H1 (cell line): Measurements from ENCODE around the gene CPM. TPM values are rescaled to one million over a fixed set of nuclear protein-coding genes. Genes with fewer than 3 reads are reported as not detected.

Source experiments
- CTCF ChIA-PET: fragments of 300-600 bp; sonication (Branson Sonifier 250); formaldehyde crosslinking; loops from one replicate; lab custom pipeline; 2021; ENCODE audit not compliant: partially characterized antibody; lab: Charles Lee
- POLR2A ChIA-PET: fragments of 300-600 bp; sonication (Branson Sonifier 250); formaldehyde crosslinking; loops from one replicate; lab custom pipeline; 2021; ENCODE audit warnings: inconsistent platforms; ENCODE audit not compliant: partially characterized antibody; lab: Charles Lee
- DNase-seq, 2 experiments: peaks; one replicate each; pipeline versions ENCODE4 v3.0.0 to v3.0.0-alpha.2; 2010 to 2022; ENCODE audit warnings: low spot score in 2 of 2, low read depth in 1 of 2, mixed read lengths in 1 of 2
- FAIRE-seq: peaks from 2 replicates; lab custom pipeline; 2011; peaks lifted over from hg19 to GRCh38; lab: Jason Lieb, UNC
- H2AFZ ChIP-seq: 2 replicates; pipeline ENCODE4 v1.8.1; 2012; ENCODE audit warnings: low read length, inconsistent platforms
- H2AK5ac ChIP-seq: 2 replicates; pipeline ENCODE4 v1.6.1; 2013; ENCODE audit warnings: low read depth, low read length
- H2BK120ac ChIP-seq: replicated peaks from 2 replicates; pipeline ENCODE3; 2013; ENCODE audit warnings: low read depth, low read length, inconsistent platforms
- H2BK12ac ChIP-seq: 2 replicates; pipeline ENCODE4 v1.6.1; 2013; ENCODE audit warnings: low read depth, low read length
- H2BK15ac ChIP-seq: 2 replicates; pipeline ENCODE4 v1.6.1; 2013; ENCODE audit warnings: low read length
- H2BK20ac ChIP-seq: 2 replicates; pipeline ENCODE4 v1.6.1; 2013; ENCODE audit warnings: low read length
- H2BK5ac ChIP-seq: 2 replicates; pipeline ENCODE4 v1.6.1; 2013; ENCODE audit warnings: low read depth, low read length
- H3K14ac ChIP-seq: 2 replicates; pipeline ENCODE4 v1.6.1; 2013; ENCODE audit warnings: inconsistent platforms; ENCODE audit not compliant: insufficient read length
- H3K18ac ChIP-seq: 2 replicates; pipeline ENCODE4 v1.6.1; 2013; ENCODE audit warnings: low read length; ENCODE audit errors: extremely low read depth
- H3K23ac ChIP-seq: 2 replicates; pipeline ENCODE4 v1.6.1; 2013; ENCODE audit warnings: inconsistent platforms; ENCODE audit not compliant: insufficient read length
- H3K23me2 ChIP-seq: 2 replicates; pipeline ENCODE4 v1.6.1; 2013; ENCODE audit warnings: low read depth, low read length
- H3K27ac ChIP-seq: 2 replicates; pipeline ENCODE4 v1.6.1; 2011; ENCODE audit warnings: low read depth, low read length, inconsistent platforms
- H3K27me3 ChIP-seq, 4 experiments: replicated peaks in 1 of 4; 1 replicate in 1 of 4; 2 replicates in 3 of 4; pipeline versions ENCODE4 v1.6.1 to v1.8.1; 2011 to 2013; ENCODE audit warnings: low read length in 3 of 4, mild to moderate bottlenecking in 3 of 4, inconsistent platforms in 2 of 4, mixed read lengths in 2 of 4, moderate library complexity in 1 of 4; ENCODE audit not compliant: control insufficient read depth in 3 of 4, insufficient read depth in 3 of 4; ENCODE audit errors: extremely low read depth in 1 of 4
- H3K36me3 ChIP-seq, 4 experiments: 2 replicates each; pipeline versions ENCODE4 v1.6.1 to v1.8.1; 2011 to 2013; ENCODE audit warnings: mild to moderate bottlenecking in 4 of 4, low read length in 3 of 4, moderate library complexity in 2 of 4, control low read depth in 1 of 4, inconsistent platforms in 1 of 4; ENCODE audit not compliant: insufficient read depth in 4 of 4, control insufficient read depth in 2 of 4
- H3K4ac ChIP-seq: replicated peaks from 2 replicates; pipeline ENCODE3; 2013; ENCODE audit warnings: low read length, low read depth, mixed read lengths, inconsistent platforms; ENCODE audit not compliant: insufficient read length
- H3K4me1 ChIP-seq, 4 experiments: replicated peaks in 1 of 4; 1 replicate in 1 of 4; 2 replicates in 3 of 4; pipeline versions ENCODE4 v1.6.1 to v1.8.1; 2011 to 2013; ENCODE audit warnings: low read length in 3 of 4, inconsistent platforms in 2 of 4, mixed read lengths in 1 of 4; ENCODE audit not compliant: insufficient read depth in 4 of 4, control insufficient read depth in 3 of 4
- H3K4me2 ChIP-seq, 2 experiments: 2 replicates each; pipeline versions ENCODE4 v1.6.1 to v1.8.1; 2011 to 2013; ENCODE audit warnings: low read depth in 2 of 2, low read length in 2 of 2, control low read depth in 1 of 2, inconsistent platforms in 1 of 2, mild to moderate bottlenecking in 1 of 2; ENCODE audit not compliant: insufficient read depth in 1 of 2
- H3K4me3 ChIP-seq, 4 experiments: fragments of 200-600, 300-600 bp in 1 of 4; sonication (generic), shearing (Covaris generic), sonication (Bioruptor Twin) in 1 of 4; 2 replicates each; pipeline versions ENCODE4 v1.5.1 to v1.8.1; 2011 to 2016; ENCODE audit warnings: low read length in 4 of 4, low read depth in 3 of 4, control low read depth in 2 of 4, inconsistent platforms in 2 of 4, mild to moderate bottlenecking in 2 of 4, mixed read lengths in 1 of 4, moderate library complexity in 1 of 4; ENCODE audit not compliant: insufficient read depth in 2 of 4; ENCODE audit errors: extremely low read depth in 1 of 4
- H3K56ac ChIP-seq: replicated peaks from 2 replicates; pipeline ENCODE3; 2013; ENCODE audit warnings: low read depth, mild to moderate bottlenecking, mixed read lengths, low read length, inconsistent platforms; ENCODE audit not compliant: insufficient read length
- H3K79me1 ChIP-seq: 2 replicates; pipeline ENCODE4 v1.6.1; 2013; ENCODE audit warnings: low read depth, low read length, control low read depth
- H3K79me2 ChIP-seq, 2 experiments: 2 replicates each; pipeline versions ENCODE4 v1.6.1 to v1.8.1; 2012 to 2013; ENCODE audit warnings: low read length in 2 of 2, mild to moderate bottlenecking in 2 of 2, inconsistent platforms in 1 of 2; ENCODE audit not compliant: insufficient read depth in 2 of 2, control insufficient read depth in 1 of 2
- H3K9ac ChIP-seq, 4 experiments: replicated peaks in 1 of 4; 1 replicate in 1 of 4; 2 replicates in 3 of 4; pipeline versions ENCODE4 v1.6.1 to v1.8.1; 2011 to 2013; ENCODE audit warnings: low read depth in 3 of 4, low read length in 3 of 4, control low read depth in 2 of 4, mild to moderate bottlenecking in 2 of 4, moderate library complexity in 2 of 4, inconsistent platforms in 1 of 4; ENCODE audit errors: extremely low read depth in 1 of 4
- H3K9me3 ChIP-seq, 2 experiments: 2 replicates each; pipeline versions ENCODE4 v1.6.1 to v1.8.1; 2012 to 2013; ENCODE audit warnings: mild to moderate bottlenecking in 2 of 2, moderate library complexity in 2 of 2, control low read depth in 1 of 2, inconsistent platforms in 1 of 2, low read depth in 1 of 2, low read length in 1 of 2, mixed read lengths in 1 of 2; ENCODE audit not compliant: insufficient read depth in 2 of 2
- H4K20me1 ChIP-seq, 2 experiments: replicated peaks in 1 of 2; 2 replicates each; pipeline versions ENCODE3 to v1.8.1; 2011 to 2013; ENCODE audit warnings: inconsistent platforms in 2 of 2, low read length in 2 of 2, mild to moderate bottlenecking in 1 of 2; ENCODE audit not compliant: insufficient read depth in 2 of 2, control insufficient read depth in 1 of 2
- H4K5ac ChIP-seq: 2 replicates; pipeline ENCODE4 v1.6.1; 2013; ENCODE audit warnings: low read length, low read depth, mixed read lengths, inconsistent platforms; ENCODE audit not compliant: insufficient read length
- H4K8ac ChIP-seq: 2 replicates; pipeline ENCODE4 v1.8.0; 2013; ENCODE audit warnings: mild to moderate bottlenecking, moderate library complexity, low read length, inconsistent platforms; ENCODE audit not compliant: insufficient read depth; ENCODE audit errors: extremely low read depth
- H4K91ac ChIP-seq: replicated peaks from 2 replicates; pipeline ENCODE3; 2013; ENCODE audit warnings: low read length, mixed read lengths, inconsistent platforms; ENCODE audit not compliant: insufficient read length
- BACH1 ChIP-seq: IDR thresholded peaks from 2 replicates; pipeline ENCODE4 v1.6.1; 2012; ENCODE audit warnings: low read length, improper control_type of control experiment
- CBX8 ChIP-seq: fragments of 300-800, 300-1000 bp; sonication (generic); IDR thresholded peaks from 2 replicates; pipeline ENCODE4 v1.7.1; 2016; ENCODE audit warnings: low read depth, low read length, borderline replicate concordance
- CEBPB ChIP-seq: IDR thresholded peaks from 2 replicates; pipeline ENCODE4 v1.6.1; 2012; ENCODE audit warnings: low read depth, low read length
- CHD1 ChIP-seq: IDR thresholded peaks from 2 replicates; pipeline ENCODE4 v1.6.1; 2012; ENCODE audit warnings: low read depth, low read length, improper control_type of control experiment
- EP300 ChIP-seq, 2 experiments: IDR thresholded peaks; 1 replicate in 1 of 2; 2 replicates in 1 of 2; pipeline ENCODE4 v1.6.1; 2011 to 2012; ENCODE audit warnings: low read depth in 2 of 2, low read length in 2 of 2, mild to moderate bottlenecking in 2 of 2, borderline replicate concordance in 1 of 2, inconsistent platforms in 1 of 2, moderate library complexity in 1 of 2
- EZH2 ChIP-seq: fragments of 200-600 bp; sonication (generic); IDR thresholded peaks from 2 replicates; pipeline ENCODE4 v1.7.1; 2012; ENCODE audit warnings: low read depth, mild to moderate bottlenecking, moderate library complexity, low read length, inconsistent platforms; ENCODE audit not compliant: severe bottlenecking
- GTF2F1 ChIP-seq: IDR thresholded peaks from 2 replicates; pipeline ENCODE4 v1.6.1; 2012; ENCODE audit warnings: low read depth, low read length, improper control_type of control experiment, borderline replicate concordance
- HDAC2 ChIP-seq, 2 experiments: fragments of 300-600 bp in 1 of 2; sonication (generic) in 1 of 2; IDR thresholded peaks; 2 replicates each; pipeline ENCODE4 v1.6.1; 2011 to 2012; ENCODE audit warnings: low read depth in 2 of 2, low read length in 2 of 2, mild to moderate bottlenecking in 2 of 2, moderate library complexity in 2 of 2, borderline replicate concordance in 1 of 2, inconsistent platforms in 1 of 2
- KDM5A ChIP-seq: fragments of 200-600 bp; IDR thresholded peaks from 2 replicates; pipeline ENCODE4 v1.7.1; 2012; ENCODE audit warnings: mild to moderate bottlenecking, low read length, inconsistent platforms, mixed read lengths
- POLR2AphosphoS5 ChIP-seq: IDR thresholded peaks from 2 replicates; pipeline ENCODE4 v1.6.1; 2011; ENCODE audit warnings: low read depth, low read length
- RAD21 ChIP-seq, 2 experiments: IDR thresholded peaks in 1 of 2; conservative IDR thresholded peaks in 1 of 2; 2 replicates each; pipeline ENCODE4 v1.6.1; 2011; ENCODE audit warnings: low read depth in 2 of 2, low read length in 2 of 2, improper control_type of control experiment in 1 of 2, inconsistent platforms in 1 of 2, mild to moderate bottlenecking in 1 of 2, moderate library complexity in 1 of 2
- RBBP5 ChIP-seq: IDR thresholded peaks from 2 replicates; pipeline ENCODE4 v1.7.1; 2012; ENCODE audit warnings: low read depth, mild to moderate bottlenecking, inconsistent platforms, low read length, moderate library complexity, borderline replicate concordance
- SIRT6 ChIP-seq: IDR thresholded peaks from one replicate; pipeline ENCODE4 v1.7.1; 2012; ENCODE audit warnings: low read length, inconsistent platforms
- TCF12 ChIP-seq: IDR thresholded peaks from 2 replicates; pipeline ENCODE4 v1.6.1; 2011; ENCODE audit warnings: low read depth, mild to moderate bottlenecking, low read length
- ZNF274 ChIP-seq: IDR thresholded peaks from 2 replicates; pipeline ENCODE4 v1.7.0; 2012; ENCODE audit warnings: low read length, borderline replicate concordance; ENCODE audit errors: extremely low read depth
- WGBS, 2 experiments: shearing (Covaris generic) in 1 of 2; methylation state at CpG; one replicate each; pipeline versions ENCODE4 v1.1.6 to v1.1.7; 2013 to 2015; ENCODE audit warnings: low lambda C conversion rate in 2 of 2, mixed read lengths in 2 of 2, inconsistent platforms in 1 of 2, low coverage in 1 of 2, missing lambda C conversion rate in 1 of 2; ENCODE audit not compliant: insufficient replicate concordance in 2 of 2, insufficient coverage in 1 of 2, insufficient read length in 1 of 2; ENCODE audit errors: extremely low coverage in 1 of 2, missing lambda C conversion rate in 1 of 2; 5-methylcytosine and 5-hydroxymethylcytosine counted together
- polyA plus RNA-seq, 7 experiments: library from polyadenylated mRNA; depleted of rRNA in 3 of 7; stranded (reverse) in 5 of 7; unstranded in 2 of 7; fragments of >200 nt in 5 of 7; fragments of 200-250 nt in 2 of 7; gene quantifications; 1 replicate in 5 of 7; 2 replicates in 1 of 7; 4 replicates in 1 of 7; pipeline versions ENCODE4 v1.2.1 to v1.2.3, GENCODE V29; 2011 to 2013; ENCODE audit warnings: missing spikeins in 2 of 7, mixed read lengths in 2 of 7
- total RNA-seq: library from RNA; stranded (reverse); fragmentation: NEBNext Ultra II Directional; extraction: Animal tissue kit (Norgen Biotek cat#: 25700); gene quantifications from 2 replicates; pipeline ENCODE4 v1.2.1, GENCODE V29; 2021

The CPM gene
- total and polyA plus RNA-seq, 2 of the 8 experiments (the other 6 are each of a cell fraction or from before 2014, with no cell fraction given): 0.33 to 3.1 TPM

DNA sequence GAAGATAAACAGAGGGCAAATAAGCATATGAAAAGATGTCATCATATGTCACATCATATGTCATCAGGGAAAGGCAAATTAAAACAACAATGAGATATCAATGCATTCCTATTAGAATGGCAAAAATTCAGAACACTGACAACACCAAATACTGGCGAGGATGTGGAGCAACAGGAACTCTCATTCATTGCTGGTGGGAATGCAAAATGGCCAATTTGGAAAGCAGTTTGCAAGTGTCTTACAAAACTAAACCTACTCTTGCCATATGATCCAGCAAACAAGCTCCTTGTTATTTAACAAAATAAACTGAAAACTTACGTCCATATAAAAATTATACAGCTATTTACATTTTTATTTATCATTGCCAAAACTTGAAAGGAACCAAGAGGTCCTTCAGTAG, 32.7 kb downstream of the CPM start:
- 62% methylated on average over 2 of the region's 2 CpGs; no CpG with 5 or more reads in 1 of the 2 experiments for WGBS, 2 experiments
- Histone ChIP-seq H3K79me1 (no peaks in the 10 kb centered on the region), H4K5ac (no peak overlapping the region), H3K18ac (no peak overlapping the region), H3K4me1 (no peaks in the 10 kb centered on the region), H4K8ac (no peak overlapping the region), H3K9ac (no peak overlapping the region), H2BK5ac (no peak overlapping the region), H3K4ac (no peak overlapping the region), H3K9me3 (no peaks in the 10 kb centered on the region), H3K23me2 (no peaks in the 10 kb centered on the region), H2BK20ac (no peak overlapping the region), H3K4me3 (no peak overlapping the region), H3K23ac (no peak overlapping the region), H3K36me3 (no peaks in the 10 kb centered on the region), H2AK5ac (no peak overlapping the region), H3K79me2 (no peaks in the 10 kb centered on the region), H3K4me2 (no peak overlapping the region), H2BK15ac (no peak overlapping the region), H3K27ac (no peak overlapping the region), H4K91ac (no peak overlapping the region), H2BK120ac (no peak overlapping the region), H4K20me1 (no peaks in the 10 kb centered on the region), H2AFZ (no peak overlapping the region), H2BK12ac (no peak overlapping the region), H3K14ac (no peak overlapping the region), H3K56ac (no peak overlapping the region), H3K27me3 (no peaks in the 10 kb centered on the region; a peak in 1 of 7 replicates)
- FAIRE-seq (no peak), DNase-seq (no peak)
- ChIA-PET CTCF (interaction anchor here (0.7 to 2.1 kb wide), 3 partner anchors 32 to 171 kb away, joined by 3 to 5 read pairs (median 4); no protein-coding TSS in a partner anchor), POLR2A (no interaction called here)
- TF ChIP-seq EZH2 (no peak), KDM5A (no peak), HDAC2 (IDR thresholded peaks at IDR 0.05; ENCODE audit: borderline replicate concordance in 1 of 2, low read depth in 2 of 2, low read length in 2 of 2) (no peak), GTF2F1 (no peak), ZNF274 (no peak), CHD1 (no peak), RBBP5 (no peak), RAD21 (IDR thresholded peaks at IDR 0.05 in 1 of 2, conservative IDR thresholded peaks at IDR 0.05 in 1 of 2; ENCODE audit: low read depth in 2 of 2, low read length in 2 of 2) (no peak), TCF12 (no peak), POLR2AphosphoS5 (no peak), SIRT6 (no peak), CEBPB (no peak), BACH1 (no peak), CBX8 (no peak), EP300 (IDR thresholded peaks at IDR 0.05; ENCODE audit: borderline replicate concordance in 1 of 2, low read depth in 2 of 2, low read length in 2 of 2) (no peak)
